DND-41 (cell line): ENCODE measurements around the gene DLG2.

Source experiments
- ATAC-seq: fragments of 200-7000 bp; cut with Tn5 transposase; 3 replicates; pipeline ENCODE4 v1.9.1; 2021; ENCODE audit warnings: low read depth; ENCODE audit not compliant: insufficient read depth
- DNase-seq: peaks from one replicate; pipeline ENCODE4 v3.0.0-alpha.2; 2020
- H2AFZ ChIP-seq: 2 replicates; pipeline ENCODE4 v1.6.0; 2012; ENCODE audit warnings: low read depth, low read length
- H3K27ac ChIP-seq: 2 replicates; pipeline ENCODE4 v1.5.1; 2012; ENCODE audit warnings: low read length, inconsistent platforms
- H3K27me3 ChIP-seq: fragments of 200-600 bp; sonication (generic); 2 replicates; pipeline ENCODE4 v1.6.0; 2012; ENCODE audit warnings: low read length, mild to moderate bottlenecking, inconsistent platforms; ENCODE audit not compliant: insufficient read depth, poor library complexity
- H3K36me3 ChIP-seq: 2 replicates; pipeline ENCODE4 v1.5.1; 2012; ENCODE audit warnings: low read length, inconsistent platforms; ENCODE audit not compliant: insufficient read depth
- H3K4me1 ChIP-seq: 2 replicates; pipeline ENCODE4 v1.5.1; 2012; ENCODE audit warnings: mild to moderate bottlenecking, low read length; ENCODE audit not compliant: insufficient read depth
- H3K4me2 ChIP-seq: 2 replicates; pipeline ENCODE4 v1.6.0; 2012; ENCODE audit warnings: mild to moderate bottlenecking, moderate library complexity, low read length, inconsistent platforms; ENCODE audit not compliant: insufficient read depth
- H3K4me3 ChIP-seq, 2 experiments: fragments of 200-600 bp in 1 of 2; shearing (Covaris generic) in 1 of 2; 2 replicates each; pipeline ENCODE4 v1.5.1; 2012 to 2016; ENCODE audit warnings: inconsistent platforms in 2 of 2, low read length in 2 of 2, mild to moderate bottlenecking in 2 of 2, low read depth in 1 of 2, moderate library complexity in 1 of 2
- H3K79me2 ChIP-seq: 2 replicates; pipeline ENCODE4 v1.6.0; 2012; ENCODE audit warnings: low read length, inconsistent platforms; ENCODE audit not compliant: insufficient read depth
- H3K9ac ChIP-seq: 2 replicates; pipeline ENCODE4 v1.6.0; 2012; ENCODE audit warnings: low read depth, mild to moderate bottlenecking, inconsistent platforms, low read length, moderate library complexity
- H3K9me3 ChIP-seq: 2 replicates; pipeline ENCODE4 v1.5.1; 2012; ENCODE audit warnings: low read length, moderate library complexity, mild to moderate bottlenecking, inconsistent platforms; ENCODE audit not compliant: insufficient read depth, severe bottlenecking
- H4K20me1 ChIP-seq: 2 replicates; pipeline ENCODE4 v1.6.0; 2012; ENCODE audit warnings: low read length; ENCODE audit not compliant: insufficient read depth
- EZH2 ChIP-seq: IDR thresholded peaks from 3 replicates; pipeline ENCODE4 v1.6.1; 2012; ENCODE audit warnings: borderline replicate concordance, low read depth, mild to moderate bottlenecking, moderate library complexity, low read length, inconsistent platforms; ENCODE audit not compliant: severe bottlenecking
- TF ChIP-seq, protein P1 (sequence below): IDR thresholded peaks from 2 replicates; pipeline ENCODE4 v1.5.1; 2012; ENCODE audit warnings: borderline replicate concordance, low read length, moderate library complexity, mild to moderate bottlenecking; ENCODE audit not compliant: poor library complexity, severe bottlenecking; ENCODE audit errors: extremely low read depth

DLG2 gene

DNA sequence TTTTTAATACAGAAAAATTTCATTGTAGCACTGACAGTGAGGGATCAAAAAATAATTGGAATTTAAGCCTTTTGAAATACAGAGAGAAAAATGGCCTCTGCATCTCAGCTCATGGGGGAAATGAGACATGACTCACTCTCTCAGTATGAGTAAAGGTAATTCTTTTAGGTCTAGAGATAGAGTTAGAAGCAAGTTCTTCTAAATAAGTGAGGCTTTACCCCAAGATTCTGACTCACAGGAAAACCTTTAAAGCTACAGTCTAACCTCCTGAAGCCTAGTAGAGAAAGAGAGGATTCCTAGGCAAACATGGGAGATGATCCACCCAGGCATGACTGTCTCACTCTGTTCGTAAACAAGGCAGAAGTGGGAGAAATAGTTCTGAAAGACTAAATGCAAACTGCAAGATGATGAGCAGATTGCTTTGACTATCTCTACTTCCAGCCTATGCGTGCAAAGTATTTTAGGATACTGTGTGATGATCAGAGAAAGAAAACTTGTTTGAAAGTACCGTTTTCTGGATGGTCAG is 1337.7 kb downstream of the DLG2 start:
- H3K79me2 ChIP-seq = no peaks in the 10 kb centered on the region
- H3K9ac ChIP-seq = no peak overlapping the region
- TF ChIP-seq, protein P1, sequence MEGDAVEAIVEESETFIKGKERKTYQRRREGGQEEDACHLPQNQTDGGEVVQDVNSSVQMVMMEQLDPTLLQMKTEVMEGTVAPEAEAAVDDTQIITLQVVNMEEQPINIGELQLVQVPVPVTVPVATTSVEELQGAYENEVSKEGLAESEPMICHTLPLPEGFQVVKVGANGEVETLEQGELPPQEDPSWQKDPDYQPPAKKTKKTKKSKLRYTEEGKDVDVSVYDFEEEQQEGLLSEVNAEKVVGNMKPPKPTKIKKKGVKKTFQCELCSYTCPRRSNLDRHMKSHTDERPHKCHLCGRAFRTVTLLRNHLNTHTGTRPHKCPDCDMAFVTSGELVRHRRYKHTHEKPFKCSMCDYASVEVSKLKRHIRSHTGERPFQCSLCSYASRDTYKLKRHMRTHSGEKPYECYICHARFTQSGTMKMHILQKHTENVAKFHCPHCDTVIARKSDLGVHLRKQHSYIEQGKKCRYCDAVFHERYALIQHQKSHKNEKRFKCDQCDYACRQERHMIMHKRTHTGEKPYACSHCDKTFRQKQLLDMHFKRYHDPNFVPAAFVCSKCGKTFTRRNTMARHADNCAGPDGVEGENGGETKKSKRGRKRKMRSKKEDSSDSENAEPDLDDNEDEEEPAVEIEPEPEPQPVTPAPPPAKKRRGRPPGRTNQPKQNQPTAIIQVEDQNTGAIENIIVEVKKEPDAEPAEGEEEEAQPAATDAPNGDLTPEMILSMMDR = no peak
- TF ChIP-seq EZH2 = no peak
- no peaks in the 10 kb centered on the region for H3K4me1 ChIP-seq
- no peak overlapping the region for H3K4me2 ChIP-seq
- no peaks in the 10 kb centered on the region for H3K36me3 ChIP-seq
- H3K9me3 ChIP-seq = no peaks in the 10 kb centered on the region
- ATAC-seq (no peak), DNase-seq (no peak)
- no peaks in the 10 kb centered on the region for H3K27me3 ChIP-seq
- H3K4me3 ChIP-seq = no peak overlapping the region
- H2AFZ ChIP-seq = no peak overlapping the region
- H3K27ac ChIP-seq = no peak overlapping the region
- H4K20me1 ChIP-seq = no peaks in the 10 kb centered on the region

DNA sequence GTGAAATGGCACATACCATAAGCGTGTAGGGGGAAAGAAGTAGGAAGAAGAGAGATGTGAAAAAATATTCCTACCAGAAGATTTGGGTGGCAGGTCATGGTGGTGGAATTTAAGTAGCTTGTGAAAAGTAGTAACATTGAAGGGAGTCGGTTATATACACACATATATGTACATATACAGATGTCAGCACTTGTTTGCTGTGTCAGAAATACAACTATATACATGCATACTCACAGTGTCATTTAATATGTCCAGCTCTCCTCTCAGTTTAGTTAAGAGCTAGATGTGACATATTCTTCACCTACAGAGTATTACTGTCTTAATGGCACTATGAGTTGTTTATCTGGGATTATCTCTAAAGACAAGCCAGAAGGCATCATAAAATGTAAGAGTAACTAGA is 1353.6 kb downstream of the DLG2 start:
- no peaks in the 10 kb centered on the region for H4K20me1 ChIP-seq
- ATAC-seq (no peak), DNase-seq (no peak)
- no peak for TF ChIP-seq EZH2
- TF ChIP-seq, protein P1 = no peak
- no peak overlapping the region for H2AFZ ChIP-seq
- H3K4me2 ChIP-seq = no peak overlapping the region
- H3K4me1 ChIP-seq = no peaks in the 10 kb centered on the region
- no peak overlapping the region for H3K27ac ChIP-seq
- H3K36me3 ChIP-seq = no peaks in the 10 kb centered on the region
- no peaks in the 10 kb centered on the region for H3K27me3 ChIP-seq
- no peaks in the 10 kb centered on the region for H3K9me3 ChIP-seq
- no peaks in the 10 kb centered on the region for H3K79me2 ChIP-seq
- no peak overlapping the region for H3K9ac ChIP-seq
- no peak overlapping the region for H3K4me3 ChIP-seq

DNA sequence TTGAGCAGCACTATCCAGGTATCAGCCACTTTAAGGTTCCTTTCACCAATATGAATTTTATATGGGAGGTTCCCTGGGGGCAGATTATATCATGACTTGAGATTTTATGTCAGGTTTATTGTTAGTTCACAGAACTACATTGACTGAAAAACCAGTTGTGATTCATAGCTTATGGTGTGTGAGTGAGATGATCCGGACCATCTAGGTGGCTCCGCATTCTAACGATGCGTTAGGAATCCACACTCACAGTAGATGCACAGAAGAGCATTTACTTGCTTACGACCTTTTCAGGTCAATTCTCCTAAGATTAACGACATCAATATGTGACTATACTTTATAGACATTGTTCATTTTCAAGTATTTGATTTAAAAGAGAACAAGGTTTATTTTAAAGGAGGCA is 1356.7 kb downstream of the DLG2 start:
- H3K4me1 ChIP-seq = no peaks in the 10 kb centered on the region
- ATAC-seq (no peak), DNase-seq (no peak)
- H3K27ac ChIP-seq = no peak overlapping the region
- H3K4me3 ChIP-seq = no peak overlapping the region
- no peak overlapping the region for H3K4me2 ChIP-seq
- H3K9me3 ChIP-seq = no peaks in the 10 kb centered on the region
- no peaks in the 10 kb centered on the region for H3K79me2 ChIP-seq
- no peak overlapping the region for H3K9ac ChIP-seq
- H3K36me3 ChIP-seq = no peaks in the 10 kb centered on the region
- H2AFZ ChIP-seq = no peak overlapping the region
- no peaks in the 10 kb centered on the region for H3K27me3 ChIP-seq
- H4K20me1 ChIP-seq = no peaks in the 10 kb centered on the region
- no peak for TF ChIP-seq EZH2

DNA sequence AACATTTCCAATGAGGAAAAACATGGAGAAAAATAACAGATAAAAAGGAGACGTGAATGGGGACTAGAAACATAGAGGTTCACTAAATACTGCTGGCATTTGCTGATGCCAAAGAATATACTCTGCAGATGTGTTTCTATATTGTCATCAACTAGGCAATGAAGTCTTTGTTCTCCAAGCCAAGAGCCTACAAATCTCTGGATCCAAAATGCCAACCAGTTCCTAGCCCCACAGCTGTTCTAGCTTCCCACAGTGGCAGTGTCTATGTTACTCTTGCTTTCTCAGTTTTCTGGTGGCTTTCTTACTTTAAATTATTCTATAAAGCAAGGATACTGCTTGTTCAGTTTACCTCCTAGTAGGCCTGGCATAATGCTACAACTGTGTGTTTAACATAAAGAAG is 1363.1 kb downstream of the DLG2 start:
- ATAC-seq = no peak
- TF ChIP-seq, protein P1 = no peak
- no peak for TF ChIP-seq EZH2
- no peak overlapping the region for H3K27ac ChIP-seq
- H3K36me3 ChIP-seq = no peaks in the 10 kb centered on the region
- H3K79me2 ChIP-seq = no peaks in the 10 kb centered on the region
- no peak overlapping the region for H3K4me3 ChIP-seq
- no peak overlapping the region for H2AFZ ChIP-seq
- no peaks in the 10 kb centered on the region for H4K20me1 ChIP-seq
- no peak for DNase-seq
- no peaks in the 10 kb centered on the region for H3K9me3 ChIP-seq
- no peaks in the 10 kb centered on the region for H3K4me1 ChIP-seq
- H3K4me2 ChIP-seq = no peak overlapping the region
- no peak overlapping the region for H3K9ac ChIP-seq
- no peaks in the 10 kb centered on the region for H3K27me3 ChIP-seq
